ENCODE data around the gene KCTD20. TPM values are rescaled to one million over a fixed set of nuclear protein-coding genes. Genes with fewer than 3 reads are reported as not detected.
A peak's percentile ranks its signal among the peaks of the same experiment; 100 is the strongest.

The KCTD20 gene
- total and polyA plus RNA-seq, 2 donors from 2014 or later, result 11.5 to 35.6 TPM

GRCh38 chr6:36423101-36423824 lies 19.5 kb upstream of the KCTD20 start:
- H3K4me3 ChIP-seq (ENCODE audit: low read length in 3 of 3), result peak overlapping the region; percentile 75 to 94 (median 76)
- peak overlapping the region; percentile 56 to 94 (median 90) for H3K9ac ChIP-seq (ENCODE audit: low read length in 3 of 3)
- peaks cover 0 to 3% (median 2%) of the 10 kb centered on the region in 3 donors for H3K4me1 ChIP-seq (ENCODE audit: control insufficient read depth in 2 of 3, insufficient read depth in 2 of 3, low read depth in 1 of 3, low read length in 3 of 3)
- FAIRE-seq, result peak; percentile 96
- DNase-seq, result peak; percentile 99 to 100 (median 99)
- peak overlapping the region; percentile 52 to 72 for H3K27ac ChIP-seq (ENCODE audit: low read depth in 2 of 2, low read length in 2 of 2)
- peak; percentile 76 for TF ChIP-seq CTCF (IDR thresholded peaks at IDR 0.05; ENCODE audit: borderline replicate concordance, extremely low read depth, insufficient read depth)
- H3K36me3 ChIP-seq (ENCODE audit: control insufficient read depth in 2 of 3, insufficient read depth in 3 of 3, low read length in 3 of 3), result no peaks in the 10 kb centered on the region
- no peaks in the 10 kb centered on the region for H3K9me3 ChIP-seq (ENCODE audit: control insufficient read depth in 2 of 3, insufficient read depth in 1 of 3, low read length in 3 of 3)
- no peaks in the 10 kb centered on the region for H3K27me3 ChIP-seq (ENCODE audit: control insufficient read depth, insufficient read depth, low read length)
- intact Hi-C loops (cut with DNase I), result no loop called here

DNA sequence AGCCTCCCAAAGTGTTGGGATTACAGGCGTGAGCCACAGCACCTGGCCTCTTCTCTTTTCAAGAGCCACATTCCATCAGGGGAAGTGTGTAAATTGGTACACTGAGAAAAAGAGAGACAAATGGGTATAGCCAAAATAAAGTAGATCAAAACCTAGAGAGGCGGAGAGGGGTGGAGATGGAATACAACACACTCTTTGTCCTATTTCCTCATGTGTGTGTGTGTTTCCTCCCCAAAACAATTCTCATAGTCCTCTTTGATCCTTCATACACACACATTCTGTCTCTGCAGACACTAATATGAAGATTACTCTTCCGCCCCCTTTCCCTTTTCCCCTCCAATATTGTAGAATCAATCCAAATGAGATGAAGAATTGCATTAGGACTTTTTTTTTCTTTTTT lies 16.2 kb upstream of the KCTD20 start:
- H3K9ac ChIP-seq (ENCODE audit: low read length in 3 of 3), result no peak overlapping the region
- FAIRE-seq, result no peak
- no peak for TF ChIP-seq CTCF (IDR thresholded peaks at IDR 0.05; ENCODE audit: borderline replicate concordance, extremely low read depth, insufficient read depth)

DNA sequence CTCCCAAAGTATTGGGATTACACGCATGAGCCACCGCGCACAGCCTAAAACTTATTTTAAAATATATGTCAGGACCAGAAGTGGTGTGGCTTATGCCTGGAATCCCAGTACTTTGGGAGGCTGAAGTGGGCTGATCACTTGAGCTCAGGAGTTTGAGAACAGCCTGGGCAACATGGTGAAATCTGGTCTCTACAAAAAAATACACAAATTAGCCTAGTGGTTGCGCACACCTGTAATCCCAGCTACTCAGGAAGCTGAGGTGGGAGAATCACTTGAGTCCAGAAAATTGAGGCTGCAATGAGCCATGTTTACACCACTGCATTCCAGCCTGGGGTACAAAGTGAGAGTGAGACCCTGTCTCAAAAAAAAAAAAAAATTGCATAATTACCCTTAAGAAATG lies 13.9 kb upstream of the KCTD20 start:
- Histone ChIP-seq H3K36me3 (ENCODE audit: control insufficient read depth in 2 of 3, insufficient read depth in 3 of 3, low read length in 3 of 3) (no peaks in the 10 kb centered on the region), H3K4me1 (ENCODE audit: control insufficient read depth in 2 of 3, insufficient read depth in 2 of 3, low read depth in 1 of 3, low read length in 3 of 3) (no peaks in the 10 kb centered on the region), H3K9ac (ENCODE audit: low read length in 3 of 3) (no peak overlapping the region), H3K27ac (ENCODE audit: low read depth in 2 of 2, low read length in 2 of 2) (no peak overlapping the region), H3K4me3 (ENCODE audit: low read length in 3 of 3) (no peak overlapping the region), H3K9me3 (ENCODE audit: control insufficient read depth in 2 of 3, insufficient read depth in 1 of 3, low read length in 3 of 3) (no peaks in the 10 kb centered on the region), H3K27me3 (ENCODE audit: control insufficient read depth, insufficient read depth, low read length) (no peaks in the 10 kb centered on the region)
- intact Hi-C loops (cut with DNase I), result no loop called here
- FAIRE-seq, result no peak
- DNase-seq, result no peak
- no peak for TF ChIP-seq CTCF (IDR thresholded peaks at IDR 0.05; ENCODE audit: borderline replicate concordance, extremely low read depth, insufficient read depth)

More for the DNA sequence above, 16.2 kb upstream of the KCTD20 start:
- DNase-seq, result no peak
- Histone ChIP-seq H3K4me3 (ENCODE audit: low read length in 3 of 3) (no peak overlapping the region), H3K27ac (ENCODE audit: low read depth in 2 of 2, low read length in 2 of 2) (no peak overlapping the region), H3K36me3 (ENCODE audit: control insufficient read depth in 2 of 3, insufficient read depth in 3 of 3, low read length in 3 of 3) (no peaks in the 10 kb centered on the region), H3K27me3 (ENCODE audit: control insufficient read depth, insufficient read depth, low read length) (no peaks in the 10 kb centered on the region), H3K4me1 (ENCODE audit: control insufficient read depth in 2 of 3, insufficient read depth in 2 of 3, low read depth in 1 of 3, low read length in 3 of 3) (peaks cover 0 to 3% (median 2%) of the 10 kb centered on the region in 3 donors), H3K9me3 (ENCODE audit: control insufficient read depth in 2 of 3, insufficient read depth in 1 of 3, low read length in 3 of 3) (no peaks in the 10 kb centered on the region)
- intact Hi-C loops (cut with DNase I), result no loop called here

Data from kidney (tissue), 14 donors.